ENCODE data around the gene DDX59. TPM values are rescaled to one million over a fixed set of nuclear protein-coding genes. Genes with fewer than 3 reads are reported as not detected.

DDX59 gene
- total and polyA plus RNA-seq, 10 of the 15 experiments (the other 5 are each of a cell fraction or from before 2014, with no cell fraction given): 17.3 to 42.1 (median 23.6) TPM

GRCh38 chr1:200693327-200693726, 23.6 kb upstream of the DDX59 start:
- no peak for DNase-seq (ENCODE audit: low read depth, low spot score)
- no peak overlapping the region for H3K27ac ChIP-seq (ENCODE audit: control insufficient read depth, insufficient read depth)
- no peaks in the 10 kb centered on the region for H3K4me1 ChIP-seq (ENCODE audit: control insufficient read depth, insufficient read depth, low read length)
- ATAC-seq: peak; percentile 71
- BruUV-seq (replicated peaks): no TSS peak
- no peak overlapping the region for H3K9ac ChIP-seq (ENCODE audit: control insufficient read depth, insufficient read depth, low read length)
- H4K20me1 ChIP-seq (ENCODE audit: control insufficient read depth, insufficient read depth): no peaks in the 10 kb centered on the region
- H3K36me3 ChIP-seq (ENCODE audit: control insufficient read depth in 2 of 2, insufficient read depth in 2 of 2, low read length in 1 of 2): no peaks in the 10 kb centered on the region
- SMC1A ChIA-PET (ENCODE audit: uncharacterized antibody, unreplicated experiment): interaction anchor here (0.8 to 1.3 kb wide), 3 partner anchors 12 to 57 kb away, joined by 3 read pairs; no protein-coding TSS in a partner anchor
- intact Hi-C loops (cut with micrococcal nuclease; ENCODE audit: unreplicated experiment) (no loop called here), in situ Hi-C loops (cut with MboI) (no loop called here)
- peak; percentile 32; the same call in 1 of the 2 replicates for TF ChIP-seq RAD51 (IDR thresholded peaks at IDR 0.05)
- no peak for TF ChIP-seq BHLHE40 (IDR thresholded peaks at IDR 0.05; ENCODE audit: borderline replicate concordance in 1 of 2, low read depth in 2 of 2, low read length in 1 of 2)
- CTCF ChIA-PET: interaction anchor here (0.6 to 1.7 kb wide), 3 partner anchors 11 to 131 kb away, joined by 3 to 6 read pairs (median 3); no protein-coding TSS in a partner anchor
- H2AFZ ChIP-seq (ENCODE audit: control insufficient read depth, low read depth, low read length): no peak overlapping the region
- no peaks in the 10 kb centered on the region for H3K79me2 ChIP-seq (ENCODE audit: control insufficient read depth, insufficient read depth, low read length)
- RAD21 ChIA-PET (ENCODE audit: unreplicated experiment): interaction anchor here (0.5 kb wide), 1 partner anchor 57 kb away, joined by 3 read pairs; no protein-coding TSS in a partner anchor
- H3K4me2 ChIP-seq (ENCODE audit: control insufficient read depth, insufficient read depth): no peak overlapping the region
- POLR2A ChIA-PET: interaction anchor here (1.2 kb wide), 1 partner anchor 38 kb away, joined by 3 read pairs; no protein-coding TSS in a partner anchor
- no peak overlapping the region for H3K4me3 ChIP-seq
- H3K9me3 ChIP-seq (replicated peaks; ENCODE audit: control insufficient read depth, insufficient read depth, low read length): no peaks in the 10 kb centered on the region
- FAIRE-seq: no peak
- no peaks in the 10 kb centered on the region for H3K27me3 ChIP-seq (replicated peaks in 1 of 2; ENCODE audit: control insufficient read depth in 2 of 2, insufficient read depth in 2 of 2, low read length in 1 of 2)

GRCh38 chr1:200692316-200692715, 22.6 kb upstream of the DDX59 start:
- ChIA-PET CTCF (interaction anchor here (1.2 kb wide), 1 partner anchor 9 kb away, joined by 5 read pairs; no protein-coding TSS in a partner anchor), RAD21 (ENCODE audit: unreplicated experiment) (interaction anchor here (0.6 kb wide), 1 partner anchor 70 kb away, joined by 3 read pairs; no protein-coding TSS in a partner anchor), SMC1A (ENCODE audit: uncharacterized antibody, unreplicated experiment) (no interaction called here), POLR2A (interaction anchor here (0.7 to 1.2 kb wide), 3 partner anchors 39 to 462 kb away, joined by 3 to 5 read pairs (median 5); no protein-coding TSS in a partner anchor)
- 64% methylated on average over 1 of the region's 1 CpG for WGBS (ENCODE audit: insufficient coverage, insufficient replicate concordance, low lambda C conversion rate, missing lambda C conversion rate)
- no peaks in the 10 kb centered on the region for H3K79me2 ChIP-seq (ENCODE audit: control insufficient read depth, insufficient read depth, low read length)
- BruUV-seq (replicated peaks): no TSS peak
- H3K9me3 ChIP-seq (replicated peaks; ENCODE audit: control insufficient read depth, insufficient read depth, low read length): no peaks in the 10 kb centered on the region
- FAIRE-seq: no peak
- H3K36me3 ChIP-seq (ENCODE audit: control insufficient read depth in 2 of 2, insufficient read depth in 2 of 2, low read length in 1 of 2): no peaks in the 10 kb centered on the region
- intact Hi-C loops (cut with micrococcal nuclease; ENCODE audit: unreplicated experiment) (no loop called here), in situ Hi-C loops (cut with MboI) (no loop called here)
- no peaks in the 10 kb centered on the region for H3K4me1 ChIP-seq (ENCODE audit: control insufficient read depth, insufficient read depth, low read length)
- no peak for DNase-seq (ENCODE audit: low read depth, low spot score)
- ATAC-seq: no peak
- no peak overlapping the region for H2AFZ ChIP-seq (ENCODE audit: control insufficient read depth, low read depth, low read length)
- no peak overlapping the region for H3K4me3 ChIP-seq
- no peaks in the 10 kb centered on the region for H3K27me3 ChIP-seq (replicated peaks in 1 of 2; ENCODE audit: control insufficient read depth in 2 of 2, insufficient read depth in 2 of 2, low read length in 1 of 2)
- no peak overlapping the region for H3K4me2 ChIP-seq (ENCODE audit: control insufficient read depth, insufficient read depth)
- no peak overlapping the region for H3K27ac ChIP-seq (ENCODE audit: control insufficient read depth, insufficient read depth)
- no peak overlapping the region for H3K9ac ChIP-seq (ENCODE audit: control insufficient read depth, insufficient read depth, low read length)
- no peaks in the 10 kb centered on the region for H4K20me1 ChIP-seq (ENCODE audit: control insufficient read depth, insufficient read depth)
- TF ChIP-seq HDGF (IDR thresholded peaks at IDR 0.05) (no peak), PBX3 (IDR thresholded peaks at IDR 0.05; ENCODE audit: insufficient replicate concordance, low read depth, low read length) (no peak), YBX1 (IDR thresholded peaks at IDR 0.05) (no peak), RELB (IDR thresholded peaks at IDR 0.05; ENCODE audit: low read depth) (no peak), ZBTB33 (IDR thresholded peaks at IDR 0.05) (no peak), ZNF274 (IDR thresholded peaks at IDR 0.05; ENCODE audit: insufficient read depth, insufficient read length) (no peak), E2F4 (IDR thresholded peaks at IDR 0.05; ENCODE audit: low read depth, low read length) (no peak), SRF (IDR thresholded peaks at IDR 0.05; ENCODE audit: low read depth in 2 of 2, low read length in 2 of 2) (no peak), NFYA (IDR thresholded peaks at IDR 0.05; ENCODE audit: borderline replicate concordance, low read depth, low read length) (no peak)

Data from GM12878 (cell line).